GM18873 (cell line): ENCODE results near the gene VSNL1.

ENCODE experiments used
- ATAC-seq: cut with Tn5 transposase; IDR thresholded peaks from one replicate; pipeline ENCODE4 v1.9.1; 2021; ENCODE audit warnings: mild to moderate bottlenecking, moderate library complexity, moderate number of reproducible peaks; ENCODE audit not compliant: unreplicated experiment, low FRiP score

The VSNL1 gene

DNA sequence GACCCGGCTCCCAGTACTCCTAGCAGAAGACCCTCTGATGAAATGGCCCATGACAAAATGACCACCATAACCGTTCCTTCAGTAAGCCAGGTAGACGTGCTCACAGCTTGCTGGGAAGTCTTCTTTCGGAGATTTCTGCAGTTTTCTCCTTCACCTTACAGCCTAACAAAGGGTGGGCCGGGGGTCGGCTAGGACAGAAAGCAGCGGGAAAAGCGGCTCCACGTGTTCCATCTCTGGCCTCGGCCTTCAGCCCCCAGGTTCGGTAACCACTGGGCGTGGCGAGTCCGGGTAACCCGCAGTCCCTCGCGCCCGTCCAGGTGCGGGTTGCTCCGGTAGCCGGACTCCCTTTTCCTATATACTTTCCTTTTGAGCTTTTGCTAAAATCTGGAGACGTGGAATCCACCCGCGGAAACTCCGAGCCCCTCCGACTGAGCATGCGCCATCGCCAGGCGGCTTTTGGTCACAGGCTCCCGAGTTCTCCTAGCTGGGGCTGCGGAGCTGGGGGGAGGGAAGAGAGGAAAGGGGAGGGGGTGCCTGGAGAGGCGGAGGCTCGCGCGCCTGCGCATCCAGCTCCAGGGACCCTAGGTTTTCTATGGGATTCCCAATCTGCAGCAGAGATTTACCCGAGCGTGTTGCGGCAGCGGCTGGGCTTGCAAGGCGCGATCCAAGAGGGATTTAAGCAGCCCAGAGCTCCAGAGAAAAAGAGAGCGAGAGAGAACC lies at the start of gene VSNL1:
Gene VSNL1 (plus strand): TSS at position 604 of the 720 bp plus-strand sequence. CDS start 51,379 bp downstream, outside the sequence.
- no peak for ATAC-seq

DNA sequence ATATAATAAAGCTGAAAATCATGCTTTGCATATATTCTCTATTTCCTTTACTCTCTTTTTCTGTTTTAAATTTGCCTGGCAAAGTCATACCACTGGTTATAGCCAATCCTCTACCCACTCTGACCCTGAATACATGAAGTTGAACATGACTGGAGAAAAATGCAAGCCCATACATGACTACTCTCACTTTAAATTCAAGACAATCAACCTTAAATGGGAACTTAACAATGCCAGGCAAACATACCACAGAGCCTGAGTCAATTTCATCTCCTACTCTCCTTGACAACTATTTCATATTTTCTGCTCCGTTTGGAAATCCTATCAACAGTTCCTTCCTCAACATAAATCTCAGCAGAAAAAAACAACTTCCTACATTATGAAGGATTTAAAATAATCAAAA lies 44.9 kb upstream of the VSNL1 start:
- no peak for ATAC-seq

DNA sequence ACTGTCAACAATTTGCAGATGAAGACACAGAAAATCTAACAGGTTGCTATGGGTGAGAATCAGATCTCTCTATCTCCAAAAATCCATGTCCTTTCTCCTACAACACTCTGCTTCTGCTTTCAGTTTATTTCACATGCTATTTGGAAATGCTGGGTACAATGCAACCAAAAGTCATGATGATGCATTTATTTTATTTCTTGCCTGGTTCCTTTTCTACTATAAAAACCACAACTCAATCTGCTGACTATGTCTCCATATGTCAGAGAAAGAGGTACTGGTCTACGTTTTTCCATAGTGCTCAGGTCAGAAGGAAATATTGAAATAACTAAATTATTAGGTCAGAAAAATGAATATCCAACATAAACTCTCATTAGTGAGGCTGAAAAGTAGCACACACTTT lies 42.8 kb upstream of the VSNL1 start:
- no peak for ATAC-seq

DNA sequence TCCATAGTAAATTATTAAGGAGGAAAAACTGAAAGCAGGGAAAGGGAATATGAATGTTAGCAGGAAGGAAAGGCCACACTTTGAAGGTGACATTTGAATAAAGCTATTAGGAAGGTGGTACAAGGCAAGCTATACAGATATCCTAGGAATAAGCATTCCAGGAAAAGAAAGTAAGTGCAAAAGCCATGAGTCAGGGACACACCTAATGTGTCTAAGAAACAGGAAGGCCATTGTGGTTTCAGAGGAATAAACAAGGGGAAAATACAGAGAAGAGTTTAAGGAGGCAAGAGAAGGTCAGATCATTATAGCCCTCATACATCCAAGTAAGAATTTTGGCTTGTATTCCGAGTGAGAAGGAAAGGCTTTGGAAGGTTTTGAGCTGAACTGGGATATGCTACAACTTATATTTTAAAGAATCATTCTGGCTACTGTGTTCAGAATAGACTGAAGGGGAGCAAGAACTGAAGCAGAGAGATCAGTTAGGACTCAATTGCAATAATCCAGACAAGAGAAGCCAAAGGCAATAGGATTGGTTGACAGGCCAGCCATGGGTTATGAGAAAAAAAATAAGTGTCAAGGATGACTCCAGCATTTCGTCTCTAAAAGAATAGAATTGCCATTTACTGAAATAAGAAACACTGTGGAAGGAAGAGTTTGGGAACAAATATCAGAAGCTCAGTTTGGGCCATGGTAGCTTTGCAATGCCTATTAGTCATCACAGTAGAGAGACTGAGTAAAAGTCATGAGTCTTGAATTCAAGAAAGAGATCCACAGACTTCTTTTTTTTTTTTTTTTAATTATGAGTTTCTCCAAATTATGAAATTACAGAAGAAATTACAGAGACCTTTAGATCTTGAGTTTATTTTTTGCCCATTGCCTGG lies 33.5 kb upstream of the VSNL1 start:
- ATAC-seq = no peak

DNA sequence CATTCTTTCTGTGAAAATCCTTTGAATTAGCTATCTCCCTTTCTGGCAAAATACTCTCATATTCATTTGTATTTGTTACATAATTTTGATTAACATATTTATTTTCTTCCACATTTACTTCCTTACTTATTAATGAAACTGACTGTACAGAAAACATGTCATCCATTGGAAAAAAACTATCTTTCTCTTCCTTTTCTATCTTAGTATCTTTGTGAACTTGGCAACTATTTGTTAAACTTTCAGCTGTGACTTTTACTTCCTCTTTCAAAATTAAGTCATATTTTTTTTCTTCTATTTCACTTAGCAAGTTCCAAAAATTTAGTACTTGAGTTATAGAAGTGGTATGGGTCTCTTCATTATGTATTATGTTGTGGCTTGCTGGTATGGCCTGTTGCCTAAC lies 24.8 kb upstream of the VSNL1 start:
- no peak for ATAC-seq

DNA sequence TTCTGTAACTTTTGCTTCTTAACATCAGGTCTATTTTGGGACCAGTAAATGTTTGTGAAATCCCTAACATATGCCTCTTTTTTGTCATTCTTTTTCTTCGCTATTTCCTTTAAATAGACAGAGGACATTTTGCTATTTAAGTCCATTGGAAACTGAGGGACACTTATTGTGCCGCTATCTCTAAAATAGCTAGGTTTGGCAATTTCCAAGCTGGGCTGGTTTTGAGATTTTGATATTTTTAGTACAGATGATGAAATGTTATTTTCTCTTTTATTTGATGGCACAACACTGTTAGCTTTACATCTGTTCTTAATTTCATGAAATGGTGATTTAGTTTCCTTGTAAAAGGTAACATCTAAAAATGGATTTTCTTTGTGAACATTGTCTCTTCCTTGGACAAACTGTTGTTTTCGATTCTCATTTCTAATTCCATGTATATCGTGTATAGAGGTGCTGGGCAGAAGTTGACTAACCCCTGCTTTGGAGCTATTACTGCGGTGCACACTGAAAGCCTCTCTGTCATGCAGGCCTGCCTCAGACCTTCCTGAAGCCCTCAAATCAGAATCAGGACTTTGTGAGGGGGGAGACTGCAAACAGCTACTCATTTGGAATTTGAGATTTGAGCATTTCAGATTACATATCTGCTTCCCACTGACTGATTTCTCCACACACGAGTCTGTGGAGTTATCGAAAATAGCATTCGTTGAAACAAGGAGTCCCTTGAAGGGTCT lies 22.9 kb upstream of the VSNL1 start:
- ATAC-seq = no peak

DNA sequence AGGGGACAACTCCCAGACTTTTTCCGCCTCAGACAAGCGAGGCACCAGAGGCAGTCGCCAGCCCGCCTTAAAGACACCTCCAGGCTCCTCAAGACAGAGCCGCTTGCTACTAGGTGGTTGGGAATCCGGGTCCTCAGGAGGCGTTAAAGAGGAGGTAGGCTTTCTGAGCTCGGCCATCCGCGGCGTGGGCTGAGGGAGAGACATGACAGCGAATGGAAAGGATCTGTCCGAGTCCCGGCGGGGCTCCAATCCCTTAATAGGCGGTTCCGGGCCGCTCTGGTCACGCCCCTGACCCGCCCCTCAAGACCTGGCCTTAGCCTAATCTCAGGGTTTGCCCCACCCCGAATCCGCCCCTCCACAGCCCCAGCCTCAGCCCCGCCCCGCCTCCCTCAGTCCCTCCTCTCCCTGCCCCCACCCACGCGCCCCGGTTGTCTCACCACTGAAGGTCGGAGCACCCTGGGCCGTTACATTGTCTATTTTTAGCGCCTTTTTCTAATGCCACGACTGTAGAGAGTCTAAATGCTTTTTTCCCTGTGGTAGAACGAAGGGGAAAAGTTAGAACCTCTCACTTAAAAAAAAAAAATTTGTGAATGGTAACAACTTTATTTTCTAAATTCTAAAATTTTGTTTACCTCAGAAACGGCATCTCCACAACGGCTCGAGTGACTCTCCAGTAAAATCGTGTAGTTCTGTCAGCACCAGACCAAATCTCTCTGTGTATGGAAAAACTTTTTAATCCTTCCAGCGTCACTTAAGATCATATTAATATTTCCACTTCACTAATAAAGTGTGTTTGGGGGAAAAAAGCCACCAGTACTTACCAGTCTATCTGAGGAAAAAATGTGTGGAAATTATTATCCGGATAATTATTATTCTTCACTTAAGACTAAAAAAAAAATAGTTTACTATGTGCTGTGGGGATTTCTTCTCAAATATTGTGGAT lies 22.0 kb upstream of the VSNL1 start, which contains the start of gene RAD51AP2:
Gene RAD51AP2 (minus strand): TSS at position 229 of the 943 bp plus-strand sequence. CDS start 25 bp downstream, at position 204.
- ATAC-seq = peak; percentile 73

DNA sequence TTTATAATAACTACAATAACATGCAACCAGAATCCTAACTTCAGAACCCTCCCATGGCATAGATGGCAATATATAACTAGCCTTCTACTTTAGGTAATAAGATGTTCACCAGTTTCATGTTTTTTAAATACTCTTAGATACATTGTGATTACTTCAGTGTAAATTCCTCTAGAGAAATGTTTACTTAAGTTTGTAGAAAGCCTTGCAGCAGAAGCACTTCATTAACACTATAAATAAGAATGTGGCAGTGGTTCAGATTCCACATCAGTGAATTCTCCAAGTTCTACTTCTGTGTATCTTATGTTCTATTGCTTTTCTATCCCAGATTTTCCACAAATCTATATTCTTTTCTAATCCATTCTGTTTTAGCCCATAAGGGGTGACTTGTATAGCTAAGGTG lies 21.0 kb upstream of the VSNL1 start:
- no peak for ATAC-seq

DNA sequence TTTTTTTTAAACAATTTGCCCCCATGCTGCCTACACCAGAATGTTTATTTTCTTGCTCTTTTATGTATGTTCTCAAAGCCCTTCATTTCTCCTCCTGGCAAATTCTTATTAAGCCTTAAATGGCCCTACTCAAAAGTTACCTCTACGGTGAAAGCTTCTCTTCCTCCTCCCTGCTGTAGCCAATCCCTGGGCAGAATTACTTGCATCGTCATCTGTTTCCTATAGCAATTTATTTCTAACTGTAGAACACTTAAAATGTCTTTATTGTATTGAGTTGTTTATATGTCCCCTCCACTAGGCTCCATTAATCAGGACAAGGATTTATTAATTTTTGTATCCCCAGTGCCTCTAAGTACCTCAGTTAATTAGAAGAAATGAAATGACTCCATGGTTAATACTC lies 19.7 kb upstream of the VSNL1 start:
- no peak for ATAC-seq

DNA sequence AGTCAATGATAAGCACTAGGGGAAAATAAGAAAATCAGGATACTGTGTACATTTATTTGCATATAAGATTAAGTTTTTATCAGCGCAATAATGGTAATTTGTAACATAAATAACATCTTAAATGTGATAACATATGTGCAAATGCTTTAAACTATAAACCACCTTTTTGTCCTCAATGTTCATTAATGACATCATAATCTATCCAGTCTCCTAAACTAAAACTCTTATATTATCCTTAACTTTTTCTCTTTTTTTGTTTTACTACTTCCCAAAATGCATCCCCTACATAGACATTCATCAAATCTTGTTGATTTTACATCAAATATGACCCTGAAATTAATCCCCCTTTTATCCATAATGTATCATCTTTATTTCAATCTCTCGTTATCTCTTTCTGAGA lies 18.9 kb upstream of the VSNL1 start:
- no peak for ATAC-seq

DNA sequence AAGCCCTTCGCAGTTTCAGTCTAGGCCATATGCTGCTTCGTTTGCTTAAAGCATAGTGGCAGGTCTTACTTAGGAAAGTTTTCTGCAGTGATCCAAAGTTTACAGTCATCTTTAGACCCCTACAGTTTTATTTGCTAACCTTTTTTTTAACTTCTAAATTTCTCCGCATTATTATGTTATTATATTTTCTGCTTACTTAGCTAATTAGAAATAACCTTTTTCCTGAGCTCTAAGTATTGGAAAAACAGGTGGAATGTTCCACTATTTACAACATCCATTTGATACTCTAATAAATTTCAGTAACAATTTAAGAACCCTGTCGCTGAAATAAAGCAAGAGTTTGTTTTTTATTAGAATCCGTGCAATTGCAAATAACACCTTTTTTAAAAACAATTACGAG lies 18.2 kb upstream of the VSNL1 start:
- no peak for ATAC-seq

DNA sequence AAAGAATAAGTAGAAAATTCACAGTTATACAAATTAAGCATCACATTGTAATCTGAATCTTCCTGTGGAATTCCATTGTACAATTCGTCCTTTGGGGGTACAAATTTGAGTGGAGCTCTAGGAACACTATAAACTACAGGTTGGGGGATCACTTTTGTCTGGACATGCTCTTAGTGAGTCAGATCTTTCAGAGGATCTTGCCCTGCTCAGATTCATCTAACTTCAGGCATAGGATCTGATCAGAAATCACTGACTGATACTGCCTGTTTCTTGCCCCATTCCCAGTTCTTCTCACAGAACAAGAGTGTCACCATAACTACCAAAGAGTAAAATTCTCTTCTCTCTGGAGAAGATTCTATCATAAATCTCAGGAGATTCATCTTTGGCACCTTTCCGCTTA lies 10.7 kb upstream of the VSNL1 start:
- no peak for ATAC-seq

DNA sequence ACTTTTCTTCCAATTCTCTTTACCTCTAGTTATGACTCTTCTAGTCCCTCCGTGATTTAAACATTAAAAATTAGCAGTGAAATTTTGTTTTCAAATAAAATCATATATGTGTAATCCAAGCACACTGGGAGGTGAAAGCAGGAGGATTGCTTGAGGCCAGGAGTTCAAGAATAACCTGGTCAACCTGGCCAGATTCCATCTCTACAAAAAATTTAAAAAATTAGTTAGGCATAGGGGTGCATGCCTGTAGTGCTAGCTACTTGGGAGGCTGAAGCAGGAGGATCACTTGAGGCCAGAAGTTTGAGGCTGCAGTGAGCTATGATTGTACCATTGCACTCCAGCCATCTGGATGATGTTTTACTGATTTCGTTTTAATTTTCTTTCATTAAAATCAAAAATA lies 7.0 kb upstream of the VSNL1 start:
- no peak for ATAC-seq

DNA sequence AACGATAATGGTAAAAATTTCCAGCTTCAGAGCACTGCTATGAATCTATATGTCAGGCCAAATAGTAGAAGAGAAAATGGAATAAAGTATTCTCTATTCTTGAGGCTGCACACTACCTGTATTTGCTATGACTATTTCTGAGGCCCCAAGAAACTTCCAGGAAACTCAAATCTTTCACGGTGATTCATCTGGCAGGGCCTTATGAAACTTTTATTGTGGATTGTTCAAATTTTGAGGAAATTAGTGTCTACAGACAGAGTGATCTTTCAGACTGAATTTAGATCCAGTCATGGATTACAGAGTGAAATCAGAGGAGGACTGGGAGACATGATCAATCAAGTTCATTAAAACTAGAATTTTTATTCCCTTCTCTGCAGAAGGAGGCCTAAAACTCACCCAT lies 4.1 kb upstream of the VSNL1 start:
- no peak for ATAC-seq

DNA sequence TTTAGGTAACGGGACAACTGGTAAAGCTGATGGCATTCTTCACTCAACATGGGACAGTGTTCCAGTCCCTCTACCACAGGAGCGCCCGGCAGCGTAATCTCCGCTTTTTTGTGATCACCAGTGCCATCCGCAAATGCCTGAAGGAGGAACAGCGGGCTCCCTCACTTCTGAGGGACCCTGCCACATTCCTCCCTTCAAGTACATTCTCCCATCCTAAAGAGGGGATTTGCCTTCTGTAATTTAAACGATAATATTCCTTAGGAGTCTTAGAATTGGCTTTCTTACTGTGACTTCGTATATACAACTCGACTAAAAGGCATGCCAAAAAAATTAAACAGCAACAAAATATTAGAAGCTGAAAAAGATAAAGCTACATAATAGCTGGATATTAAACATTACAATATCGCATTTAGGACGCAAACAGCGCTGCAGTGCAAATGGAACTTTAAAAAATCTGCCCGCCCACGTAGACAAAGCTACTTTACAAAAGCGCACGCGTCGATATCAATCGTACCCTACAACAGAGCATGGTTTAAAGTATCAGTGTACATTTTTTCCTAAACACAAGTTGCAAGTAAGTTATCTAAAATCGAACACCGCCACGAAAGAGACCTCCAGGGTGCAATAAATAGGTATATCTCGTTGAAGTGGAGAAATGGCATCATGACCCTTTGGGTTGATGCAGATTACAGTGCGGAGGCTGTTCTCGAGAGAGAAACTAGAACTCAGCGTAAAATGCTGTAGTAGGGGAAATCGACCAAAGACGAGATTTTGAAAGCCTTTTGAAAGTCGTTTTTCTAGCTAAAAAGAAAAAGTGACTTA lies 2.3 kb upstream of the VSNL1 start:
- no peak for ATAC-seq

DNA sequence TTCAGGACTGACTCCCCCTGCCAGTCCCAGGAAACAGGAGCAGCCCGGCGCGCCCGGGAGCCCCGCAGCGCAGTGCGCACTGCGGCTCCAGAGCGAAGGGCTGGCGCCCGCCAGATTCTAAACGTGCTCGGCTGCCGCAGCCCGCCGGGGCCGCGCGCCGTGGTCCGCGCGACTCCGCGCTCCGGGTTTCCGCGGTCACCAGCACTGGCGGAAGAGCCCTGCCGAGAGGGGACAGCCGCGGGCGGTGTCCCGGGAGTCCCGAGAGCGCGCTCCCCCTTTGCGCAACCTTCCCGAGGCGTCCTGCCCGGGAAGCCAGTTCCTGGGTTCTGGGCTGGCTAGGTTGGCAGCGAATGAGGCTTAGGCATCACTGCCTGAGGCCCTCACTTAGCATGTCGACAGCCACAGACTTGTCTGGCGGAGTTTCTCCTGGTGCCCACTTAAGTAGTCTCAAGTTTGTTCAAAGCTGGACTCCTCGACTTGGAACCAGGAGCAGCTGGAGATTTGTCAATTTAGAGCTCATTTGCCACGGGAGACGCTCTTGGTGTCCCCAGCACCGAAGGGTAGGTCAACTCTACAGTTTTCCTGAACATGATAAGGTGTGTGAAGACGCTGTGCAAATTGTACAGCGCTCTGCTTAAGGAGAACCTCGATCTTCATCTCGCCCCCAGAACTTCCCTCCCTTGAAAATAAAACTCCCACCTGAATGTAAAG lies 1.5 kb upstream of the VSNL1 start:
- no peak for ATAC-seq

DNA sequence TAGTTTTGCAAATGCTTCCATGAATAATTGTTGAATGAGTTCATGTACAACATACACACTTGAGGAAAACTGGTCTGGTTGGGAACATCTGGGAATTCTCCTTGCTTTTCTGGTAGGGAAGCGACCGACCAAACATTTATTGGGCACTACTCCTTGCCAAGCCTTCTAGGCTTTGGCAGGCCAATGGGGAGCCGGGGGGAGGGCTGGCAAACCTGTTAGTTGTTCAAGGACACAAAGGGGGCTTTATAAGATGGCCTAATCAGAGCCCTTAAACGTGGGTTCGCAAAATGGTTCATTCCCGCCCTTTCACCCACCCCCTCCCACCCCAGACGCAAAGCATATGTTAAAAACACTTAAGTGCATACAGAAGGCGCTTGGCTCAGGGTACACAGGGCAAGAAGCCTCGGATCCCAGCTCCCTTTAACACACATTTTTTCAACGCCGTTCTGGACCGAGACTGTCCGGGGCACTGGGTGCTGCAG lies 844 bp upstream of the VSNL1 start:
- no peak for ATAC-seq

DNA sequence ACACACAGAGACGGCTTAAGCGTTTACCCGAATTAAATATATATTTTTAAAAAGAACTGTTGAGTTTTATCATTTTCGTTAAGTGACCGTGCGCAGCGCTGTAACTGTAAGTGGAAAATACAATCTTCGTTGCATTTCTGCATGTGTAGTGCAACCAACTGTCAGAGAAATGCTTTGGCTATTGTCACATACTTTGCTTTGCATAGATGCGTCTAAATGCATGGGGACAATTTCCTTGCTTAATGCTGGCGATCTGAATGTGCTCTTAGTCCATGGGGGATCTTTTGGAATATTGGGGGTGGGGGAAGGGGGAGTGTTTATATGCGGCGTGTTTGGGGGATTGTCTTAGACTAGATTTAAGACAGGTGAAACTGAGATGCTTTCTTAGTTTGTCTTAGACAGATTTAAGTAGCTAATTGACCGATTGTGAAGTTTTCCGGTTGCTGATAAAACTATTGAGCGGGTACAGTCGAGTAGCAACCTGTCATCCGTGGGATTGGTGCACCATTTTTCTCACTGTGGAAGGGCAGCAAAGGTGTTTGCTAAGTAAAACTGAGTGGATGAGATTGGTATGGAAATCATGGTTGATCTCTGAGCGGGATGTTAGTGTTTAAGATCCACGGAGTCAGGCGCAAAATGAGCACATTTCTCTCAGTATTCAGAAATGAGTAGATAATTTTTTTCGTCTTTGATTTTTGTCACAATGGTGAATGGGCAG lies 476 bp downstream of the VSNL1 start:
- ATAC-seq = no peak
